Endothelial cell of umbilical vein (primary cell): Measurements from ENCODE around the gene SYTL1. TPM values are rescaled to one million over a fixed set of nuclear protein-coding genes. Genes with fewer than 3 reads are reported as not detected.

ENCODE experiments used
- BruUV-seq: library from RNA; stranded (reverse); fragments of 400-500 nt; replicated peaks from 2 replicates; lab custom pipeline; 2021; lab: Mats Ljungman, UMichigan
- CTCF ChIA-PET: fragments of 300-600, 350-600 bp; sonication (Branson Sonifier 250); formaldehyde crosslinking; loops from one replicate; lab custom pipeline; 2021; ENCODE audit warnings: antibody characterized with exemption, inconsistent platforms; lab: Charles Lee
- POLR2A ChIA-PET: fragments of 300-600, 350-600 bp; sonication (Branson Sonifier 250); formaldehyde crosslinking; loops from one replicate; lab custom pipeline; 2021; ENCODE audit warnings: antibody characterized with exemption, inconsistent platforms; lab: Charles Lee
- DNase-seq: peaks from one replicate; pipeline ENCODE4 v3.0.0-alpha.2; 2011; ENCODE audit warnings: low read depth, low spot score
- FAIRE-seq: peaks from 2 replicates; lab custom pipeline; 2011; peaks lifted over from hg19 to GRCh38; lab: Jason Lieb, UNC
- H2AFZ ChIP-seq: 2 replicates; pipeline ENCODE4 v1.6.0; 2012; ENCODE audit warnings: low read depth, low read length, control low read depth, inconsistent platforms
- H3K27ac ChIP-seq: 2 replicates; pipeline ENCODE4 v1.5.1; 2011; ENCODE audit warnings: low read depth, mild to moderate bottlenecking, control low read depth, low read length, moderate library complexity; ENCODE audit not compliant: insufficient read depth
- H3K27me3 ChIP-seq, 2 experiments: 2 replicates each; pipeline versions ENCODE4 v1.6.0 to v1.6.1; 2011; ENCODE audit warnings: low read length in 2 of 2, mixed read lengths in 1 of 2; ENCODE audit not compliant: control insufficient read depth in 2 of 2, insufficient read depth in 2 of 2
- H3K36me3 ChIP-seq, 2 experiments: 2 replicates in 1 of 2; 3 replicates in 1 of 2; pipeline ENCODE4 v1.5.1; 2011; ENCODE audit warnings: low read length in 2 of 2, mild to moderate bottlenecking in 1 of 2, moderate library complexity in 1 of 2; ENCODE audit not compliant: control insufficient read depth in 2 of 2, insufficient read depth in 2 of 2; ENCODE audit errors: extremely low read depth in 1 of 2
- H3K4me1 ChIP-seq: 3 replicates; pipeline ENCODE4 v1.5.1; 2011; ENCODE audit warnings: mild to moderate bottlenecking, low read length; ENCODE audit not compliant: control insufficient read depth, insufficient read depth; ENCODE audit errors: extremely low read depth
- H3K4me2 ChIP-seq: 2 replicates; pipeline ENCODE4 v1.6.1; 2011; ENCODE audit warnings: low read length, control low read depth, mixed read lengths; ENCODE audit not compliant: insufficient read depth
- H3K4me3 ChIP-seq, 3 experiments: fragments of 200-600 bp in 1 of 3; sonication (generic), shearing (Covaris generic) in 1 of 3; replicated peaks in 1 of 3; 2 replicates each; pipeline ENCODE4 v1.5.1; 2011 to 2016; ENCODE audit warnings: control low read depth in 3 of 3, low read length in 3 of 3, mild to moderate bottlenecking in 2 of 3, inconsistent platforms in 1 of 3, low read depth in 1 of 3, moderate library complexity in 1 of 3; ENCODE audit not compliant: insufficient read depth in 1 of 3
- H3K79me2 ChIP-seq: 2 replicates; pipeline ENCODE4 v1.6.0; 2012; ENCODE audit warnings: low read length, inconsistent platforms; ENCODE audit not compliant: control insufficient read depth, insufficient read depth
- H3K9ac ChIP-seq: replicated peaks from 2 replicates; pipeline ENCODE3; 2011; ENCODE audit warnings: low read length, control low read depth; ENCODE audit not compliant: insufficient read depth; ENCODE audit errors: extremely low read depth
- H3K9me1 ChIP-seq: replicated peaks from 3 replicates; pipeline ENCODE4 v1.6.0; 2011; ENCODE audit warnings: mild to moderate bottlenecking, low read length; ENCODE audit not compliant: control insufficient read depth, insufficient read depth; ENCODE audit errors: extremely low read depth
- H3K9me3 ChIP-seq: replicated peaks from 2 replicates; pipeline ENCODE4 v1.5.1; 2012; ENCODE audit warnings: low read length, inconsistent platforms; ENCODE audit not compliant: control insufficient read depth, insufficient read depth
- H4K20me1 ChIP-seq: replicated peaks from 2 replicates; pipeline ENCODE3; 2011; ENCODE audit warnings: mild to moderate bottlenecking, low read length; ENCODE audit not compliant: control insufficient read depth, insufficient read depth; ENCODE audit errors: extremely low read depth
- CTCF ChIP-seq, 2 donors: IDR thresholded peaks; 1 replicate in 1 of 2; 2 replicates in 1 of 2; pipeline ENCODE4 v1.5.1; 2011; ENCODE audit warnings: low read length in 2 of 2, mild to moderate bottlenecking in 2 of 2, moderate library complexity in 2 of 2, control low read depth in 1 of 2, inconsistent platforms in 1 of 2, low read depth in 1 of 2; ENCODE audit not compliant: insufficient read depth in 1 of 2; ENCODE audit errors: extremely low read depth in 1 of 2
- FOS ChIP-seq: IDR thresholded peaks from 2 replicates; pipeline ENCODE4 v1.6.1; 2011; ENCODE audit warnings: mild to moderate bottlenecking, low read length, moderate library complexity, borderline replicate concordance; ENCODE audit not compliant: insufficient read depth
- POLR2A ChIP-seq: IDR thresholded peaks from 2 replicates; pipeline ENCODE4 v1.6.1; 2012; ENCODE audit warnings: low read depth, mild to moderate bottlenecking, control low read depth, low read length
- dilution Hi-C: fragments of 300-500 bp; cut with MboI; formaldehyde crosslinking; loops from one replicate; pipeline ENCODE4 v1.15.0; 2019; ENCODE audit warnings: low sequenced_read_pairs; ENCODE audit not compliant: extremely low pct_ligation_motif_present
- intact Hi-C: fragments of 100-400 bp; cut with micrococcal nuclease; formaldehyde crosslinking; loops from one replicate; pipeline ENCODE4 v1.10.0; 2022
- polyA plus RNA-seq, 4 experiments: library from polyadenylated mRNA; depleted of rRNA in 3 of 4; stranded (reverse) in 3 of 4; unstranded in 1 of 4; fragments of >200 nt; gene quantifications; 2 replicates each; pipeline versions ENCODE4 v1.2.1 to v1.2.3, GENCODE V29; 2011 to 2012; ENCODE audit warnings: missing spikeins in 1 of 4
- total RNA-seq: library from RNA; stranded (reverse); gene quantifications from 2 replicates; pipeline ENCODE4 v1.2.3, GENCODE V29; 2021

SYTL1 gene
- total and polyA plus RNA-seq, 2 donors (not counting 3 experiments of a cell fraction or from before 2014, with no cell fraction given): 0.04 TPM; not detected in 1

GRCh38 chr1:27402349-27402754, 60.5 kb downstream of the SYTL1 start:
- Histone ChIP-seq H3K36me3 (peaks cover 0 to 11% of the 10 kb centered on the region in 2 experiments), H3K4me3 (no peak overlapping the region), H3K79me2 (no peaks in the 10 kb centered on the region), H3K9me3 (no peaks in the 10 kb centered on the region), H4K20me1 (no peaks in the 10 kb centered on the region), H3K9ac (no peak overlapping the region), H3K27me3 (no peaks in the 10 kb centered on the region), H3K4me1 (peaks cover 4% of the 10 kb centered on the region), H3K27ac (no peak overlapping the region), H2AFZ (no peak overlapping the region), H3K4me2 (no peak overlapping the region), H3K9me1 (no peaks in the 10 kb centered on the region)
- TF ChIP-seq CTCF (IDR thresholded peaks at IDR 0.05; ENCODE audit: extremely low read depth in 1 of 2, insufficient read depth in 1 of 2, low read depth in 1 of 2, low read length in 2 of 2) (peak; percentile 57 to 81), POLR2A (no peak)
- no TSS peak for BruUV-seq
- peak; percentile 70 for FAIRE-seq
- CTCF ChIA-PET: interaction anchor here (0.6 to 3.0 kb wide), 9 partner anchors 14 to 261 kb away, joined by 3 to 33 read pairs (median 3); partner anchors contain the start of gene AHDC1
- POLR2A ChIA-PET: interaction anchor here (0.8 kb wide), 1 partner anchor 86 kb away, joined by 3 read pairs; no protein-coding TSS in a partner anchor
- DNase-seq: peak; percentile 74
- intact Hi-C loops (loop anchor here (1.0 to 2.0 kb wide), 2 partner anchors 26 to 204 kb away; no protein-coding TSS in a partner anchor), dilution Hi-C loops (loop anchor here (25.0 kb wide), 1 partner anchor 185 kb away; no protein-coding TSS in a partner anchor)

- H3K9me3 ChIP-seq: no peaks in the 10 kb centered on the region
- H3K9me1 ChIP-seq: no peaks in the 10 kb centered on the region
- no peak for TF ChIP-seq FOS
- TF ChIP-seq CTCF (IDR thresholded peaks at IDR 0.05; ENCODE audit: extremely low read depth in 1 of 2, insufficient read depth in 1 of 2, low read depth in 1 of 2, low read length in 2 of 2): peak in 1 of 2 donors; percentile 3
- no peak for FAIRE-seq
- no peaks in the 10 kb centered on the region for H3K27me3 ChIP-seq
- H4K20me1 ChIP-seq: no peaks in the 10 kb centered on the region
- ChIA-PET CTCF (interaction anchor here (0.8 to 3.0 kb wide), 7 partner anchors 13 to 208 kb away, joined by 3 to 33 read pairs (median 3); partner anchors contain the start of gene AHDC1), POLR2A (no interaction called here)
- no peaks in the 10 kb centered on the region for H3K79me2 ChIP-seq
- no peak overlapping the region for H3K9ac ChIP-seq
- DNase-seq: peak; percentile 51
- no peak overlapping the region for H2AFZ ChIP-seq
- no peak overlapping the region for H3K4me2 ChIP-seq
- H3K4me3 ChIP-seq: no peak overlapping the region
- H3K27ac ChIP-seq: no peak overlapping the region
- peaks cover 4% of the 10 kb centered on the region for H3K4me1 ChIP-seq
- peaks cover 5 to 19% of the 10 kb centered on the region in 2 experiments for H3K36me3 ChIP-seq
- dilution Hi-C loops: loop anchor here (25.0 kb wide), 1 partner anchor 184 kb away; no protein-coding TSS in a partner anchor
- intact Hi-C loops: loop anchor here (2.0 kb wide), 1 partner anchor 26 kb away; no protein-coding TSS in a partner anchor
- BruUV-seq: no TSS peak
Observed at GRCh38 chr1:27403065-27403726, 61.4 kb downstream of the SYTL1 start.
